SK-N-SH treated with all-trans-retinoic acid at 6 μM for 48 hours (cell line): ENCODE data around the gene MED27.

Experiments used
- ATAC-seq: fragments of 200-7000 bp; cut with Tn5 transposase; 3 replicates; pipeline ENCODE4 v1.9.1; 2020; ENCODE audit warnings: mild to moderate bottlenecking, moderate library complexity
- ARNTL ChIP-seq: fragments of 450-650 bp; formaldehyde crosslinking; IDR thresholded peaks from 2 replicates; pipeline ENCODE4 v1.5.0; 2020; ENCODE audit warnings: low read depth, mild to moderate bottlenecking, moderate library complexity, borderline replicate concordance
- BACH2 ChIP-seq: fragments of 250-450 bp; sonication (Bioruptor Pico); IDR thresholded peaks from 2 replicates; pipeline ENCODE4 v1.9.0; 2021; ENCODE audit warnings: mild to moderate bottlenecking, borderline replicate concordance
- CREB5 ChIP-seq: fragments of 250-450 bp; sonication (Bioruptor Pico); IDR thresholded peaks from 2 replicates; pipeline ENCODE4 v1.5.1; 2020; ENCODE audit warnings: low read depth, mild to moderate bottlenecking, moderate library complexity
- ESRRG ChIP-seq: fragments of 250-450 bp; sonication (Bioruptor Pico); IDR thresholded peaks from 2 replicates; pipeline ENCODE4 v1.6.1; 2021; ENCODE audit warnings: mild to moderate bottlenecking
- GLIS3 ChIP-seq: fragments of 250-450 bp; sonication (Bioruptor Pico); IDR thresholded peaks from 2 replicates; pipeline ENCODE4 v1.5.0; 2020; ENCODE audit warnings: mild to moderate bottlenecking, moderate library complexity
- ISL1 ChIP-seq: fragments of 250-450 bp; sonication (Bioruptor Pico); IDR thresholded peaks from 2 replicates; pipeline ENCODE4 v2.1.2; 2022; ENCODE audit warnings: mild to moderate bottlenecking, moderate library complexity
- OSR1 ChIP-seq: fragments of 250-450 bp; sonication (Bioruptor Pico); IDR thresholded peaks from 2 replicates; pipeline ENCODE4 v1.8.0; 2022; ENCODE audit warnings: moderate library complexity, mild to moderate bottlenecking, inconsistent platforms
- POU6F1 ChIP-seq: fragments of 250-450 bp; sonication (Bioruptor Pico); IDR thresholded peaks from 2 replicates; pipeline ENCODE4 v1.8.0; 2021; ENCODE audit warnings: low read depth, mild to moderate bottlenecking, moderate library complexity, borderline replicate concordance
- PPARA ChIP-seq: fragments of 250-450 bp; sonication (Bioruptor Pico); IDR thresholded peaks from 2 replicates; pipeline ENCODE4 v1.5.0; 2020; ENCODE audit warnings: mild to moderate bottlenecking, borderline replicate concordance
- RARB ChIP-seq: fragments of 250-450 bp; sonication (Bioruptor Pico); IDR thresholded peaks from 2 replicates; pipeline ENCODE4 v1.8.0; 2021; ENCODE audit warnings: mild to moderate bottlenecking, moderate library complexity
- SNAI2 ChIP-seq: fragments of 250-450 bp; sonication (Bioruptor Pico); IDR thresholded peaks from 2 replicates; pipeline ENCODE4 v1.5.0; 2020; ENCODE audit warnings: mild to moderate bottlenecking, moderate library complexity
- TCF4 ChIP-seq: fragments of 250-450 bp; sonication (Bioruptor Pico); IDR thresholded peaks from 2 replicates; pipeline ENCODE4 v1.8.0; 2021; ENCODE audit warnings: mild to moderate bottlenecking, moderate library complexity, borderline replicate concordance
- TOX ChIP-seq: fragments of 250-450 bp; sonication (Bioruptor Pico); IDR thresholded peaks from 2 replicates; pipeline ENCODE4 v1.8.0; 2021; ENCODE audit warnings: mild to moderate bottlenecking, moderate library complexity, borderline replicate concordance
- ZC3H10 ChIP-seq: fragments of 250-450 bp; sonication (Bioruptor Pico); IDR thresholded peaks from 2 replicates; pipeline ENCODE4 v1.5.1; 2021; ENCODE audit warnings: mild to moderate bottlenecking, moderate library complexity
- ZFP3 ChIP-seq: fragments of 250-450 bp; sonication (Bioruptor Pico); IDR thresholded peaks from 2 replicates; pipeline ENCODE4 v1.5.0; 2020; ENCODE audit warnings: mild to moderate bottlenecking, moderate library complexity
- ZFP30 ChIP-seq: fragments of 450-650 bp; formaldehyde crosslinking; IDR thresholded peaks from 2 replicates; pipeline ENCODE4 v1.5.0; 2022; ENCODE audit warnings: mild to moderate bottlenecking, moderate library complexity
- ZNF565 ChIP-seq: fragments of 450-650 bp; formaldehyde crosslinking; conservative IDR thresholded peaks from 2 replicates; pipeline ENCODE4 v1.5.0; 2020; ENCODE audit warnings: low read depth, mild to moderate bottlenecking, moderate library complexity
- ZNF70 ChIP-seq: fragments of 450-650 bp; formaldehyde crosslinking; IDR thresholded peaks from 2 replicates; pipeline ENCODE4 v1.5.0; 2020; ENCODE audit warnings: mild to moderate bottlenecking, moderate library complexity
- ZNF8 ChIP-seq: fragments of 450-650 bp; formaldehyde crosslinking; IDR thresholded peaks from 2 replicates; pipeline ENCODE4 v1.5.0; 2020; ENCODE audit warnings: mild to moderate bottlenecking, moderate library complexity
- TF ChIP-seq, protein P1 (sequence below): fragments of 250-450 bp; sonication (Bioruptor Pico); IDR thresholded peaks from 2 replicates; pipeline ENCODE4 v1.5.0; 2020; ENCODE audit warnings: mild to moderate bottlenecking, moderate library complexity
- TF ChIP-seq, protein P2 (sequence below): fragments of 250-450 bp; sonication (Bioruptor Pico); IDR thresholded peaks from 2 replicates; pipeline ENCODE4 v1.8.0; 2020; ENCODE audit warnings: mild to moderate bottlenecking, moderate library complexity, borderline replicate concordance

The MED27 gene

DNA sequence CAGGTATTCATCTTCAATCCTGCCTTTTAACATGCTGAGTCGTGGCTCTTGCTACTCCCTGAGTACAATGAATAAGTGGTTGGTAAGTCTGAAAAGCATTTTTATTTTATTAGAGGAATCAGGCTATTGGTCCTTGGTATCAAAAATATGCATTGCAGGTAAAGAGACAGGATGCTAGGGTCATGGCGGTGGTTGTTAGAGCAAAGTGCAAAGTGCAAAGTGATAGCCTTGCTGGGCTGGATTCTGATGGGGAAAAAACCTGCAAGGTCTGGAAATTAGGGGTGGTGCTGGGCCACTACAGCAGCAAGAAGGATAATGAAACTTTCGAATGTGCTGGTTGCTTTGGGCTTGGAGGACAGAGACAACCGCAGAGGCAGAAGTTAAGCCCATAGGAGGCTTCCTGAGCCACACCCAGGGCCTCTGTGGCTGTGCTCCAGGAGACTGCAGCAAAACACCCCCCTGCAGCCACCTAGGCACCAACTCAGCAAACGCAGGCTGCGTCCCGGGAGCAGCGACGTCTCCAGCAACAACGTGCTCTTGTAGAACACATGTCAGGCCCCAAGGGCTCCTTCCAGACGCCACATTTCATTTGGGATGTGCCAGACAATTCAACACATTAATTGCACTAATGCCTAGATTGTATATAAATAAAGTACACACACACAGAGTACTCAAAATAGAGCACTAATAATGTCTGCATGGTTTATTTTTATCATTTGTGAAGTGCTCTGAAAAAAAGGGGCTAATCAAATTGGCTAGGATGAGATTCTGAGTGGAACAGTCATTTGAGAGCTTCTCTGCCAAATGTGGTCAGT, 190.0 kb downstream of the MED27 start:
- no peak for TF ChIP-seq ZFP30 (CRISPR knock-in tag)
- peak; percentile 51; the same call in 1 of the 2 replicates for TF ChIP-seq TCF4 (CRISPR knock-in tag)
- no peak for TF ChIP-seq GLIS3 (CRISPR knock-in tag)
- peak; percentile 32; the same call in 1 of the 2 replicates for TF ChIP-seq ISL1 (CRISPR knock-in tag)
- TF ChIP-seq, protein P1, sequence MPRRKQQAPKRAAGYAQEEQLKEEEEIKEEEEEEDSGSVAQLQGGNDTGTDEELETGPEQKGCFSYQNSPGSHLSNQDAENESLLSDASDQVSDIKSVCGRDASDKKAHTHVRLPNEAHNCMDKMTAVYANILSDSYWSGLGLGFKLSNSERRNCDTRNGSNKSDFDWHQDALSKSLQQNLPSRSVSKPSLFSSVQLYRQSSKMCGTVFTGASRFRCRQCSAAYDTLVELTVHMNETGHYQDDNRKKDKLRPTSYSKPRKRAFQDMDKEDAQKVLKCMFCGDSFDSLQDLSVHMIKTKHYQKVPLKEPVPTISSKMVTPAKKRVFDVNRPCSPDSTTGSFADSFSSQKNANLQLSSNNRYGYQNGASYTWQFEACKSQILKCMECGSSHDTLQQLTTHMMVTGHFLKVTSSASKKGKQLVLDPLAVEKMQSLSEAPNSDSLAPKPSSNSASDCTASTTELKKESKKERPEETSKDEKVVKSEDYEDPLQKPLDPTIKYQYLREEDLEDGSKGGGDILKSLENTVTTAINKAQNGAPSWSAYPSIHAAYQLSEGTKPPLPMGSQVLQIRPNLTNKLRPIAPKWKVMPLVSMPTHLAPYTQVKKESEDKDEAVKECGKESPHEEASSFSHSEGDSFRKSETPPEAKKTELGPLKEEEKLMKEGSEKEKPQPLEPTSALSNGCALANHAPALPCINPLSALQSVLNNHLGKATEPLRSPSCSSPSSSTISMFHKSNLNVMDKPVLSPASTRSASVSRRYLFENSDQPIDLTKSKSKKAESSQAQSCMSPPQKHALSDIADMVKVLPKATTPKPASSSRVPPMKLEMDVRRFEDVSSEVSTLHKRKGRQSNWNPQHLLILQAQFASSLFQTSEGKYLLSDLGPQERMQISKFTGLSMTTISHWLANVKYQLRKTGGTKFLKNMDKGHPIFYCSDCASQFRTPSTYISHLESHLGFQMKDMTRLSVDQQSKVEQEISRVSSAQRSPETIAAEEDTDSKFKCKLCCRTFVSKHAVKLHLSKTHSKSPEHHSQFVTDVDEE: peak; percentile 57; the same call in 1 of the 2 replicates
- peak; percentile 50 for ATAC-seq

DNA sequence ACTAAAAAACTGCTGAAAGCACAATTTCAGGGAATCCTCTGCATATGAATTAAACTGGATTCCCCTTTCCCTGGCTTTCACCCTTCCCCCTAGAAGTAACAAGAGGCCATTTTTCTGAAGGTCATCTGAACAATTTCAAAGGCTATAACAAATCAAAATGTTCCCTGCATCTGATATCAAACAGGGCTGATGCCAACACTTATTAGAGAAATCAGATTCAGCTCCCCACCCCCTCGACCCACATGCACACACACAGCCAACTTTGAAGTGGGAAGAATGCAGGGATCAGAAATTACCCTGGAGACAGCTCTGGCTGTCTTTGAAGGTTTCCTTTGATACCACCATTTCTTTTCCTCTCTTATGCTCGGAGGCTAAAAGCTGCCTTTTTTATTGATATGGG, 190.7 kb downstream of the MED27 start:
- no peak for ATAC-seq
- no peak for TF ChIP-seq OSR1
- no peak for TF ChIP-seq ZFP30 (CRISPR knock-in tag)
- TF ChIP-seq, protein P2, sequence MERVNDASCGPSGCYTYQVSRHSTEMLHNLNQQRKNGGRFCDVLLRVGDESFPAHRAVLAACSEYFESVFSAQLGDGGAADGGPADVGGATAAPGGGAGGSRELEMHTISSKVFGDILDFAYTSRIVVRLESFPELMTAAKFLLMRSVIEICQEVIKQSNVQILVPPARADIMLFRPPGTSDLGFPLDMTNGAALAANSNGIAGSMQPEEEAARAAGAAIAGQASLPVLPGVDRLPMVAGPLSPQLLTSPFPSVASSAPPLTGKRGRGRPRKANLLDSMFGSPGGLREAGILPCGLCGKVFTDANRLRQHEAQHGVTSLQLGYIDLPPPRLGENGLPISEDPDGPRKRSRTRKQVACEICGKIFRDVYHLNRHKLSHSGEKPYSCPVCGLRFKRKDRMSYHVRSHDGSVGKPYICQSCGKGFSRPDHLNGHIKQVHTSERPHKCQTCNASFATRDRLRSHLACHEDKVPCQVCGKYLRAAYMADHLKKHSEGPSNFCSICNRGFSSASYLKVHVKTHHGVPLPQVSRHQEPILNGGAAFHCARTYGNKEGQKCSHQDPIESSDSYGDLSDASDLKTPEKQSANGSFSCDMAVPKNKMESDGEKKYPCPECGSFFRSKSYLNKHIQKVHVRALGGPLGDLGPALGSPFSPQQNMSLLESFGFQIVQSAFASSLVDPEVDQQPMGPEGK (CRISPR knock-in tag): no peak
- no peak for TF ChIP-seq BACH2 (CRISPR knock-in tag)
- TF ChIP-seq TCF4 (CRISPR knock-in tag): no peak
- no peak for TF ChIP-seq GLIS3 (CRISPR knock-in tag)
- TF ChIP-seq TOX (CRISPR knock-in tag): no peak
- no peak for TF ChIP-seq ZNF70 (CRISPR knock-in tag)
- TF ChIP-seq ZNF565: no peak
- TF ChIP-seq SNAI2 (CRISPR knock-in tag): no peak
- TF ChIP-seq ARNTL (CRISPR knock-in tag): no peak
- no peak for TF ChIP-seq RARB (CRISPR knock-in tag)
- TF ChIP-seq ESRRG (CRISPR knock-in tag): no peak
- no peak for TF ChIP-seq CREB5
- TF ChIP-seq ZFP3 (CRISPR knock-in tag): no peak
- TF ChIP-seq POU6F1 (CRISPR knock-in tag): no peak
- TF ChIP-seq PPARA (CRISPR knock-in tag): no peak

DNA sequence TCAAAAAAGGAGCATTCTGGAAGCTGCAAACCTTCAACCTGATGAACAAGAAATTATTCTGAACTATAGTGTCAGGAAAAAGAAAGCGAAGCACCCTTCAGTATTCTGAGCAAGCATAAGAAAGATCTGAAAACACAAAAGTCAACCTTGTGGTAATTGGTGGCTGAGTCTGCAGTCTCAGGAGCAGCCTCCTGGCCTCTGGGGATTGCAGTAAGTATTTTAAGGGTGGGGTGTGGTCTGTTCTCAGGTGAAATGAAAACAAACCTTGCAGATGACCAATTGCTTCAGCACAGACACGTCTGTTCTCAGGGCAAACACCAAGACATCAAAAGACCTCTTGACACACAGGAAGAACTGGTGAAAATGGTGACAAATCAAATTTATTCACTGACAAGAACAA, 192.0 kb downstream of the MED27 start:
- TF ChIP-seq BACH2 (CRISPR knock-in tag) (no peak), OSR1 (no peak), ZC3H10 (CRISPR knock-in tag) (no peak), ESRRG (CRISPR knock-in tag) (no peak), ZNF8 (no peak), RARB (CRISPR knock-in tag) (no peak), SNAI2 (CRISPR knock-in tag) (no peak), PPARA (CRISPR knock-in tag) (no peak), ZNF70 (CRISPR knock-in tag) (no peak), ZFP30 (CRISPR knock-in tag) (no peak), CREB5 (no peak), ARNTL (CRISPR knock-in tag) (no peak)
- TF ChIP-seq, all 23 proteins: peak for 0
- no peak for ATAC-seq
